ENCODE measurements around the gene MEIKIN. TPM values are rescaled to one million over a fixed set of nuclear protein-coding genes. Genes with fewer than 3 reads are reported as not detected.

MEIKIN gene
- total RNA-seq = not detected

- no peak for DNase-seq
These were observed at the start of gene MEIKIN for GRCh38 chr5:131945551-131946168. TSS of gene MEIKIN (minus strand) at chr5:131945663. CDS start at chr5:131945505, 158 bp downstream.

GRCh38 chr5:131994533-131995226 is 49.2 kb upstream of the MEIKIN start:
- no peak for DNase-seq

GRCh38 chr5:131994090-131994489 is 48.6 kb upstream of the MEIKIN start:
- DNase-seq = no peak

GRCh38 chr5:131993676-131994075 is 48.2 kb upstream of the MEIKIN start:
- DNase-seq = no peak

- no peak for DNase-seq
These were observed 46.9 kb upstream of the MEIKIN start for GRCh38 chr5:131992370-131992769.

- DNase-seq = no peak
These were observed 46.3 kb upstream of the MEIKIN start for GRCh38 chr5:131991593-131992324.

GRCh38 chr5:131990716-131991115 is 45.3 kb upstream of the MEIKIN start:
- DNase-seq = no peak

GRCh38 chr5:131988601-131989000 is 43.1 kb upstream of the MEIKIN start:
- DNase-seq = no peak

- no peak for DNase-seq
These were observed 41.8 kb upstream of the MEIKIN start for GRCh38 chr5:131987251-131987650.

- DNase-seq = no peak
These were observed 40.9 kb upstream of the MEIKIN start for GRCh38 chr5:131986161-131986912.

GRCh38 chr5:131984956-131985665 is 39.6 kb upstream of the MEIKIN start:
- no peak for DNase-seq

- DNase-seq = peak; percentile 62
These were observed 37.8 kb upstream of the MEIKIN start for GRCh38 chr5:131983244-131983771.

- DNase-seq = no peak
These were observed 36.1 kb upstream of the MEIKIN start for GRCh38 chr5:131981516-131981915.

GRCh38 chr5:131980696-131981095 is 35.2 kb upstream of the MEIKIN start:
- DNase-seq = no peak

GRCh38 chr5:131979816-131980215 is 34.4 kb upstream of the MEIKIN start:
- DNase-seq = no peak

GRCh38 chr5:131977212-131977604 is 31.7 kb upstream of the MEIKIN start:
- no peak for DNase-seq

GRCh38 chr5:131976414-131977211 is 31.1 kb upstream of the MEIKIN start:
- DNase-seq = no peak

- DNase-seq = no peak
These were observed 29.7 kb upstream of the MEIKIN start for GRCh38 chr5:131974956-131975726.

- DNase-seq = no peak
These were observed 29.1 kb upstream of the MEIKIN start for GRCh38 chr5:131974622-131974955.

GRCh38 chr5:131974016-131974415 is 28.6 kb upstream of the MEIKIN start:
- DNase-seq = no peak

Data from skin of body (tissue), 2 donors.